ENCODE data around the gene CDC42EP4. TPM values are rescaled to one million over a fixed set of nuclear protein-coding genes. Genes with fewer than 3 reads are reported as not detected.

The CDC42EP4 gene
- total RNA-seq, 1 donor from 2014 or later, result 44.6 TPM

- no peaks in the 10 kb centered on the region for H3K27me3 ChIP-seq (ENCODE audit: low read depth)
- no peak for TF ChIP-seq CTCF (IDR thresholded peaks at IDR 0.05)
- ATAC-seq (no peak), DNase-seq (no peak)
- intact Hi-C loops (cut with DNase I), result no loop called here
- H3K4me1 ChIP-seq, result peaks cover 17% of the 10 kb centered on the region
- H3K9me3 ChIP-seq, result no peaks in the 10 kb centered on the region
- peak overlapping the region; percentile 53 for H3K27ac ChIP-seq
- no peaks in the 10 kb centered on the region for H3K36me3 ChIP-seq
- no peak overlapping the region for H3K4me3 ChIP-seq
Observed at GRCh38 chr17:73342541-73343167, 30.9 kb upstream of the CDC42EP4 start.

DNA sequence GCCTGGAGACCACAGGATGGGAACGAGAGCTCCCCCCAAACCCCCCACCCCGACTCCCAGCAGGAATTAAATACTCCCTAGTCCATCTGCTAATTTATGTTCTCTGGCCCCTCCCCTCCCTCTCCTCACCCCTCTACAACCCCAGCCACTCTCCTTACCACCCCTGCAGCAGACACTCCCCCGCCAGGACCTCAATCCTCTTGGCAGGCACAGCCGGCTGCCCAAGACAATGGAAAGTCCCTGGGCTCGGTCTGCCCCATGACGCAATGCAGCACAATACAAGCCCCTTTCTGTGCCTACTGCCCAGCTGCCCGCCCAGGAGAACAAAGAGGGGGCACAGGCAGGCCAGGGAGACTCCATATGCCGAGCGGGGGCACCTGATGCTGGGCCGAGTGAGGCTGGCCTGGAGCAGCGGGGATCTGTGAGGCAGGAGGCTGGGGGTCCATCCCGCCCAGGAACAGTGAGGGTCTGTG, 30.3 kb upstream of the CDC42EP4 start:
- no peak overlapping the region for H3K4me3 ChIP-seq
- TF ChIP-seq CTCF (IDR thresholded peaks at IDR 0.05), result no peak
- DNase-seq (peak; percentile 60), ATAC-seq (peak; percentile 71 to 77)
- H3K36me3 ChIP-seq, result no peaks in the 10 kb centered on the region
- no peaks in the 10 kb centered on the region for H3K9me3 ChIP-seq
- no peaks in the 10 kb centered on the region for H3K27me3 ChIP-seq (ENCODE audit: low read depth)
- H3K4me1 ChIP-seq, result peaks cover 17% of the 10 kb centered on the region
- intact Hi-C loops (cut with DNase I), result no loop called here
- peak overlapping the region; percentile 53 for H3K27ac ChIP-seq

GRCh38 chr17:73341350-73342049, 29.7 kb upstream of the CDC42EP4 start:
- ATAC-seq (peak in 1 of 2 donors; percentile 5), DNase-seq (no peak)
- TF ChIP-seq CTCF (IDR thresholded peaks at IDR 0.05), result no peak
- Histone ChIP-seq H3K27ac (no peak overlapping the region), H3K27me3 (ENCODE audit: low read depth) (no peaks in the 10 kb centered on the region), H3K4me1 (peaks cover 17% of the 10 kb centered on the region), H3K36me3 (no peaks in the 10 kb centered on the region), H3K4me3 (no peak overlapping the region), H3K9me3 (no peaks in the 10 kb centered on the region)
- intact Hi-C loops (cut with DNase I), result no loop called here

GRCh38 chr17:73340093-73340596, 28.3 kb upstream of the CDC42EP4 start:
- Histone ChIP-seq H3K27ac (peak overlapping the region; percentile 32), H3K4me3 (no peak overlapping the region), H3K9me3 (no peaks in the 10 kb centered on the region), H3K27me3 (ENCODE audit: low read depth) (no peaks in the 10 kb centered on the region), H3K36me3 (no peaks in the 10 kb centered on the region), H3K4me1 (peaks cover 17% of the 10 kb centered on the region)
- peak; percentile 67 for DNase-seq
- TF ChIP-seq CTCF (IDR thresholded peaks at IDR 0.05), result peak; percentile 16
- intact Hi-C loops (cut with DNase I), result no loop called here
- peak; percentile 82 to 85 for ATAC-seq

GRCh38 chr17:73338566-73339197, 26.9 kb upstream of the CDC42EP4 start:
- no peaks in the 10 kb centered on the region for H3K36me3 ChIP-seq
- H3K4me1 ChIP-seq, result peaks cover 14% of the 10 kb centered on the region
- H3K27ac ChIP-seq, result peak overlapping the region; percentile 7
- H3K9me3 ChIP-seq, result no peaks in the 10 kb centered on the region
- no peak for DNase-seq
- H3K27me3 ChIP-seq (ENCODE audit: low read depth), result no peaks in the 10 kb centered on the region
- intact Hi-C loops (cut with DNase I), result no loop called here
- no peak overlapping the region for H3K4me3 ChIP-seq
- ATAC-seq, result no peak
- TF ChIP-seq CTCF (IDR thresholded peaks at IDR 0.05), result no peak
